Measurements from ENCODE around the gene FAM110D. TPM values are rescaled to one million over a fixed set of nuclear protein-coding genes. Genes with fewer than 3 reads are reported as not detected.

FAM110D gene
- total RNA-seq, 1 donor from 2014 or later, result not detected

- Mint-ChIP-seq H3K27me3 (ENCODE audit: unreplicated experiment) (peaks cover 38% of the 10 kb centered on the region), H3K4me3 (ENCODE audit: unreplicated experiment) (no peak overlapping the region), H3K4me1 (ENCODE audit: unreplicated experiment) (no peaks in the 10 kb centered on the region), H3K36me3 (ENCODE audit: unreplicated experiment) (no peaks in the 10 kb centered on the region), H3K9me3 (ENCODE audit: unreplicated experiment) (no peaks in the 10 kb centered on the region), H3K27ac (ENCODE audit: unreplicated experiment) (no peak overlapping the region)
- no peak for TF ChIP-seq CTCF (IDR thresholded peaks at IDR 0.05)
- DNase-seq (ENCODE audit: extremely low spot score, unreplicated experiment), result no peak
Observed at GRCh38 chr1:26213335-26213905, 54.5 kb downstream of the FAM110D start.

Other genes starting within 250 kb of the FAM110D start
- 8.4 and 10.4 TPM in 2 replicates for gene PAFAH2, start 161.0 kb upstream of the FAM110D start, total RNA-seq
- gene EXTL1, start 137.3 kb upstream of the FAM110D start, total RNA-seq, result 0.30 and 0.34 TPM in 2 replicates
- not detected in 2 replicates for gene SLC30A2, start 113.0 kb upstream of the FAM110D start, total RNA-seq
- gene TRIM63, start 91.4 kb upstream of the FAM110D start, total RNA-seq, result 0.21 TPM in 1 of 2 replicates, not detected in the other
- 7.6 and 7.8 TPM in 2 replicates for gene PDIK1L, start 47.3 kb upstream of the FAM110D start, total RNA-seq
- not detected in 2 replicates for gene C1orf232, start 9.9 kb downstream of the FAM110D start, total RNA-seq
- gene ZNF593, start 10.8 kb downstream of the FAM110D start, total RNA-seq, result 26.8 and 28.6 TPM in 2 replicates
- gene ZNF593OS, start 12.8 kb downstream of the FAM110D start, total RNA-seq, result not detected in 2 replicates
- gene CNKSR1, start 18.4 kb downstream of the FAM110D start, total RNA-seq, result 0.89 and 1.1 TPM in 2 replicates
- gene CATSPER4, start 31.5 kb downstream of the FAM110D start, total RNA-seq, result not detected in 2 replicates
- gene CEP85, start 75.1 kb downstream of the FAM110D start, total RNA-seq, result 16.5 and 17.7 TPM in 2 replicates
- gene SH3BGRL3, start 121.0 kb downstream of the FAM110D start, total RNA-seq, result 138 and 140 TPM in 2 replicates
- 16.6 and 17.0 TPM in 2 replicates for gene UBXN11, start 147.6 kb downstream of the FAM110D start, total RNA-seq
- not detected in 2 replicates for gene CD52, start 158.9 kb downstream of the FAM110D start, total RNA-seq
- gene CRYBG2, start 195.1 kb downstream of the FAM110D start, total RNA-seq, result not detected in 2 replicates
- gene ZNF683, start 213.7 kb downstream of the FAM110D start, total RNA-seq, result not detected in 2 replicates

Measured in osteocyte (in vitro differentiated cells).